MM.1S (cell line): ENCODE results near the gene ZNF30.

Experiments
- EZH2 ChIP-seq: fragments of 300-600 bp; sonication (generic); optimal IDR thresholded peaks from 2 replicates; pipeline ENCODE3; 2017; ENCODE audit warnings: low read depth, mild to moderate bottlenecking, antibody characterized with exemption, low read length, mixed read lengths
- TF ChIP-seq, protein P1 (sequence below): fragments of 300-600 bp; sonication (generic); IDR thresholded peaks from 2 replicates; pipeline ENCODE4 v1.5.1; 2016; ENCODE audit warnings: antibody characterized with exemption, low read length, mixed read lengths

DNA sequence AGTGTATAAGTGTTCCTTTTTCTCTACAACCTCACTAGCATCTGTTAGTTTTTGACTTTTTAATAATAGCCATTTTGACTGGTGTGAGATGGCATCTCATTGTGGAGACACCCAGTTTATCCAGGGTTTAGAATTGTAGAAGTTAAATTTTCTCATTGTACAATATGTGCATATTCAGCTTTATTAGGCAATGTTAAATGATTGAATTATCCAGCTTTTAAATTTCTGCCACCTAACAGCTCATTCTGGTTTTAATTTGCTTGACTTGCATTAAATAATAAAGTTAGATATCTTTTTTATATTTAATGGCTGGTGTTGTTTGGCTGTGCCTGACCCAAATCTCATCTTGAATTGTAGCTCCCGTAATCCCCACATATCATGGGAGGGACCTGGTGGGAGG lies 46.7 kb upstream of the ZNF30 start:
- TF ChIP-seq, protein P1, sequence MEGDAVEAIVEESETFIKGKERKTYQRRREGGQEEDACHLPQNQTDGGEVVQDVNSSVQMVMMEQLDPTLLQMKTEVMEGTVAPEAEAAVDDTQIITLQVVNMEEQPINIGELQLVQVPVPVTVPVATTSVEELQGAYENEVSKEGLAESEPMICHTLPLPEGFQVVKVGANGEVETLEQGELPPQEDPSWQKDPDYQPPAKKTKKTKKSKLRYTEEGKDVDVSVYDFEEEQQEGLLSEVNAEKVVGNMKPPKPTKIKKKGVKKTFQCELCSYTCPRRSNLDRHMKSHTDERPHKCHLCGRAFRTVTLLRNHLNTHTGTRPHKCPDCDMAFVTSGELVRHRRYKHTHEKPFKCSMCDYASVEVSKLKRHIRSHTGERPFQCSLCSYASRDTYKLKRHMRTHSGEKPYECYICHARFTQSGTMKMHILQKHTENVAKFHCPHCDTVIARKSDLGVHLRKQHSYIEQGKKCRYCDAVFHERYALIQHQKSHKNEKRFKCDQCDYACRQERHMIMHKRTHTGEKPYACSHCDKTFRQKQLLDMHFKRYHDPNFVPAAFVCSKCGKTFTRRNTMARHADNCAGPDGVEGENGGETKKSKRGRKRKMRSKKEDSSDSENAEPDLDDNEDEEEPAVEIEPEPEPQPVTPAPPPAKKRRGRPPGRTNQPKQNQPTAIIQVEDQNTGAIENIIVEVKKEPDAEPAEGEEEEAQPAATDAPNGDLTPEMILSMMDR, result no peak
- no peak for TF ChIP-seq EZH2
